HL-60 (cell line): ENCODE data around the gene SMAD4.

ENCODE experiments used
- DNase-seq, 2 experiments: peaks; one replicate each; pipeline ENCODE4 v3.0.0-alpha.2; 2010 to 2020; ENCODE audit warnings: low read depth in 1 of 2, low spot score in 1 of 2
- H3K27ac ChIP-seq: fragments of 250-450 bp; sonication (Bioruptor Pico); replicated peaks from 2 replicates; pipeline ENCODE4 v1.5.1; 2020; ENCODE audit warnings: mild to moderate bottlenecking, moderate library complexity
- H3K27me3 ChIP-seq: fragments of 250-450 bp; sonication (Bioruptor Pico); 2 replicates; pipeline ENCODE4 v1.5.1; 2021; ENCODE audit warnings: mild to moderate bottlenecking, moderate library complexity; ENCODE audit not compliant: insufficient read depth, poor library complexity, severe bottlenecking
- H3K4me3 ChIP-seq: replicated peaks from 2 replicates; pipeline ENCODE4 v1.5.1; 2011; ENCODE audit warnings: mild to moderate bottlenecking, control low read depth, low read length; ENCODE audit not compliant: insufficient read depth
- CTCF ChIP-seq: IDR thresholded peaks from one replicate; pipeline ENCODE4 v1.5.1; 2011; ENCODE audit warnings: low read length, control low read depth, inconsistent platforms; ENCODE audit not compliant: insufficient read depth
- GABPA ChIP-seq: IDR thresholded peaks from 2 replicates; pipeline ENCODE4 v1.6.1; 2012; ENCODE audit warnings: low read depth
- POLR2AphosphoS5 ChIP-seq: IDR thresholded peaks from 2 replicates; pipeline ENCODE4 v1.6.1; 2012; ENCODE audit warnings: low read depth
- REST ChIP-seq: IDR thresholded peaks from 2 replicates; pipeline ENCODE4 v1.6.1; 2012; ENCODE audit warnings: low read depth; ENCODE audit not compliant: insufficient replicate concordance
- SPI1 ChIP-seq: IDR thresholded peaks from 2 replicates; pipeline ENCODE4 v1.6.1; 2012; ENCODE audit warnings: low read depth, mild to moderate bottlenecking, borderline replicate concordance

Gene SMAD4

GRCh38 chr18:51125976-51126375 lies 96.0 kb downstream of the SMAD4 start:
- Histone ChIP-seq H3K27me3 (no peaks in the 10 kb centered on the region), H3K27ac (no peak overlapping the region), H3K4me3 (no peak overlapping the region)
- no peak for TF ChIP-seq GABPA
- no peak for TF ChIP-seq POLR2AphosphoS5
- TF ChIP-seq REST = no peak
- no peak for TF ChIP-seq SPI1
- TF ChIP-seq CTCF = no peak
- no peak for DNase-seq

DNA sequence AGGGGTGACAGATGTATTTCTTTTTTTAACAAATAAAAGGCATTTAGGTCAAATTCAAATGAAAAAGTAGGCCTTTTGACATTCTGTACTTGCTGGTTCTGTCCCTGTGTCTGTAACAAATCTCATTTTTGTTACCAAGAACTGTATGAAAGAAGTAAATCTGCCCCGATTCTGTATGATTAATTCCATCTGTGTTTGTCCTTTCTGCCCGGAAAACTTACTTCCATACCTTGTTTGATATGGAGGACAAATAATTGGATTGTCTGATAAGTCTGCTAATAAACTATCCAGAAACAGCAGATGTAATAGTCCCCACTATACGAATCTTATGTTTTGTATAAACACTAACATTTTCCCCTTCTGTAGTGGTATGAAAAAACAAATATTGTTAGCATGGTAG lies 97.7 kb downstream of the SMAD4 start:
- no peak for DNase-seq
- H3K4me3 ChIP-seq = no peak overlapping the region
- no peaks in the 10 kb centered on the region for H3K27me3 ChIP-seq
- no peak overlapping the region for H3K27ac ChIP-seq
- no peak for TF ChIP-seq CTCF
- no peak for TF ChIP-seq REST
- TF ChIP-seq POLR2AphosphoS5 = no peak
- no peak for TF ChIP-seq GABPA
- TF ChIP-seq SPI1 = no peak

GRCh38 chr18:51128533-51128932 lies 98.5 kb downstream of the SMAD4 start:
- DNase-seq = no peak
- no peak overlapping the region for H3K27ac ChIP-seq
- H3K27me3 ChIP-seq = no peaks in the 10 kb centered on the region
- TF ChIP-seq SPI1 (no peak), GABPA (no peak), POLR2AphosphoS5 (no peak), CTCF (no peak), REST (no peak)
- no peak overlapping the region for H3K4me3 ChIP-seq
